GM12878 (cell line): ENCODE measurements around the gene SARS1. TPM values are rescaled to one million over a fixed set of nuclear protein-coding genes. Genes with fewer than 3 reads are reported as not detected.

ENCODE experiments used
- ATAC-seq: fragments of 200-7000 bp; cut with Tn5 transposase; 3 replicates; pipeline ENCODE4 v1.9.1; 2020; ENCODE audit warnings: mild to moderate bottlenecking, moderate library complexity
- BruUV-seq: library from RNA; stranded (reverse); fragments of 400-500 nt; replicated peaks from 2 replicates; lab custom pipeline; 2021; lab: Mats Ljungman, UMichigan
- CTCF ChIA-PET: fragments of 300-600 bp; sonication (Branson Sonifier 250); formaldehyde crosslinking; extraction: SDS; loops from one replicate; lab custom pipeline; 2021; ENCODE audit warnings: inconsistent platforms; lab: Yijun Ruan, JAX
- POLR2A ChIA-PET: fragments of 350-600 bp; formaldehyde crosslinking; extraction: SDS; loops from one replicate; lab custom pipeline; 2021; ENCODE audit warnings: inconsistent platforms; lab: Charles Lee
- RAD21 ChIA-PET: fragments of 300-600 bp; sonication (Branson Sonifier 250); formaldehyde crosslinking; loops from one replicate; lab custom pipeline; 2023; ENCODE audit warnings: antibody characterized with exemption; ENCODE audit not compliant: unreplicated experiment; lab: Charles Lee
- SMC1A ChIA-PET: fragments of 300-600 bp; sonication (Branson Sonifier 250); formaldehyde crosslinking; loops from one replicate; lab custom pipeline; 2023; ENCODE audit not compliant: unreplicated experiment, uncharacterized antibody; lab: Charles Lee
- DNase-seq: peaks from one replicate; pipeline ENCODE4 v3.0.0-alpha.2; 2011; ENCODE audit warnings: low read depth, low spot score
- FAIRE-seq: peaks from 3 replicates; lab custom pipeline; 2011; peaks lifted over from hg19 to GRCh38; lab: Jason Lieb, UNC
- H2AFZ ChIP-seq: 2 replicates; pipeline ENCODE4 v1.6.0; 2011; ENCODE audit warnings: low read depth, low read length, control low read depth; ENCODE audit not compliant: control insufficient read depth
- H3K27ac ChIP-seq: 2 replicates; pipeline ENCODE4 v1.5.1; 2011; ENCODE audit warnings: control low read depth; ENCODE audit not compliant: control insufficient read depth, insufficient read depth
- H3K27me3 ChIP-seq, 2 experiments: replicated peaks in 1 of 2; 2 replicates each; pipeline versions ENCODE4 v1.6.0 to v1.6.1; 2011; ENCODE audit warnings: low read length in 1 of 2; ENCODE audit not compliant: control insufficient read depth in 2 of 2, insufficient read depth in 2 of 2
- H3K36me3 ChIP-seq, 2 experiments: 2 replicates each; pipeline ENCODE4 v1.5.1; 2011; ENCODE audit warnings: low read length in 1 of 2; ENCODE audit not compliant: control insufficient read depth in 2 of 2, insufficient read depth in 2 of 2
- H3K4me1 ChIP-seq: 2 replicates; pipeline ENCODE4 v1.6.1; 2011; ENCODE audit warnings: mild to moderate bottlenecking, low read length, moderate library complexity, mixed read lengths; ENCODE audit not compliant: control insufficient read depth, insufficient read depth
- H3K4me2 ChIP-seq: 2 replicates; pipeline ENCODE4 v1.6.0; 2011; ENCODE audit warnings: control low read depth; ENCODE audit not compliant: control insufficient read depth, insufficient read depth
- H3K4me3 ChIP-seq: fragments of 200-600 bp; sonication (generic); 2 replicates; pipeline ENCODE4 v1.5.1; 2016
- H3K79me2 ChIP-seq: 2 replicates; pipeline ENCODE4 v1.6.0; 2011; ENCODE audit warnings: low read length; ENCODE audit not compliant: control insufficient read depth, insufficient read depth
- H3K9ac ChIP-seq: 2 replicates; pipeline ENCODE4 v1.8.0; 2011; ENCODE audit warnings: low read length, control low read depth, mixed read lengths; ENCODE audit not compliant: control insufficient read depth, insufficient read depth
- H3K9me3 ChIP-seq: replicated peaks from 3 replicates; pipeline ENCODE4 v1.5.1; 2011; ENCODE audit warnings: mild to moderate bottlenecking, low read length; ENCODE audit not compliant: control insufficient read depth, insufficient read depth
- H4K20me1 ChIP-seq: 2 replicates; pipeline ENCODE4 v1.6.0; 2011; ENCODE audit not compliant: control insufficient read depth, insufficient read depth
- BCLAF1 ChIP-seq: fragments of 450-650 bp; IDR thresholded peaks from 2 replicates; pipeline ENCODE4 v1.6.1; 2017; ENCODE audit warnings: antibody characterized with exemption, mild to moderate bottlenecking, moderate library complexity
- CHD1 ChIP-seq: IDR thresholded peaks from 2 replicates; pipeline ENCODE4 v1.6.1; 2012; ENCODE audit warnings: low read depth, low read length, improper control_type of control experiment
- CHD4 ChIP-seq: fragments of 200-600 bp; sonication (generic); IDR thresholded peaks from 2 replicates; pipeline ENCODE4 v1.6.1; 2016; ENCODE audit warnings: mild to moderate bottlenecking
- HDGF ChIP-seq: fragments of 450-650 bp; IDR thresholded peaks from 2 replicates; pipeline ENCODE4 v1.6.1; 2016; ENCODE audit warnings: antibody characterized with exemption
- REST ChIP-seq: IDR thresholded peaks from 2 replicates; pipeline ENCODE4 v1.6.1; 2012; ENCODE audit warnings: mild to moderate bottlenecking, low read depth, low read length
- ZBED1 ChIP-seq: IDR thresholded peaks from 2 replicates; pipeline ENCODE4 v1.6.1; 2016; ENCODE audit warnings: borderline replicate concordance
- ZNF24 ChIP-seq: fragments of 450-650 bp; IDR thresholded peaks from 2 replicates; pipeline ENCODE4 v1.6.1; 2017; ENCODE audit warnings: antibody characterized with exemption, mild to moderate bottlenecking
- WGBS: methylation state at CpG from one replicate; pipeline ENCODE4 v1.1.6; 2016; ENCODE audit warnings: low lambda C conversion rate; ENCODE audit not compliant: insufficient replicate concordance, insufficient coverage; ENCODE audit errors: missing lambda C conversion rate; 5-methylcytosine and 5-hydroxymethylcytosine counted together
- in situ Hi-C: fragments of 300-500 bp; cut with MboI; formaldehyde crosslinking; loops from 9 replicates; pipeline ENCODE4 v1.14.3; 2018; ENCODE audit warnings: mixed read lengths
- intact Hi-C: fragments of 100-400 bp; cut with micrococcal nuclease; formaldehyde crosslinking; loops from one replicate; pipeline ENCODE4 v1.14.2; 2022; ENCODE audit not compliant: unreplicated experiment
- polyA plus RNA-seq, 11 experiments: library from polyadenylated mRNA; depleted of rRNA in 4 of 11; unstranded in 6 of 11; stranded (reverse) in 5 of 11; fragments of >200 nt; fragmentation: Nextera tagmentation in 4 of 11; fragmentation: Illumina TruSeq in 1 of 11; extraction: Ambion mirVana in 4 of 11; extraction: Trizol in 1 of 11; gene quantifications; 1 replicate in 1 of 11; 2 replicates in 10 of 11; pipeline versions ENCODE4 v1.2.1 to v1.2.3, GENCODE V29; 2011 to 2016; ENCODE audit warnings: inconsistent platforms in 2 of 11, missing spikeins in 2 of 11, low read depth in 1 of 11
- total RNA-seq, 4 experiments: library from RNA; depleted of rRNA in 3 of 4; stranded (reverse); fragments of >200 nt in 3 of 4; fragmentation: Illumina TruSeq in 1 of 4; extraction: Trizol in 1 of 4; gene quantifications; 2 replicates each; pipeline versions ENCODE4 v1.2.1 to v1.2.3, GENCODE V29; 2013 to 2021
- TF ChIP-seq, protein P1 (sequence below): fragments of 150-350 bp; IDR thresholded peaks from 2 replicates; pipeline ENCODE4 v1.6.1; 2016; ENCODE audit warnings: low read depth, low read length

Gene SARS1
- total and polyA plus RNA-seq, 10 of the 15 experiments (the other 5 are each of a cell fraction or from before 2014, with no cell fraction given): 103 to 202 (median 138) TPM

- no peaks in the 10 kb centered on the region for H3K79me2 ChIP-seq
- H3K9ac ChIP-seq: no peak overlapping the region
- ATAC-seq: no peak; the same call in 1 of the 3 replicates
- TF ChIP-seq CHD4 (no peak), HDGF (no peak), CHD1 (no peak), ZBED1 (no peak), ZNF24 (no peak), REST (no peak), BCLAF1 (no peak)
- TF ChIP-seq, protein P1, sequence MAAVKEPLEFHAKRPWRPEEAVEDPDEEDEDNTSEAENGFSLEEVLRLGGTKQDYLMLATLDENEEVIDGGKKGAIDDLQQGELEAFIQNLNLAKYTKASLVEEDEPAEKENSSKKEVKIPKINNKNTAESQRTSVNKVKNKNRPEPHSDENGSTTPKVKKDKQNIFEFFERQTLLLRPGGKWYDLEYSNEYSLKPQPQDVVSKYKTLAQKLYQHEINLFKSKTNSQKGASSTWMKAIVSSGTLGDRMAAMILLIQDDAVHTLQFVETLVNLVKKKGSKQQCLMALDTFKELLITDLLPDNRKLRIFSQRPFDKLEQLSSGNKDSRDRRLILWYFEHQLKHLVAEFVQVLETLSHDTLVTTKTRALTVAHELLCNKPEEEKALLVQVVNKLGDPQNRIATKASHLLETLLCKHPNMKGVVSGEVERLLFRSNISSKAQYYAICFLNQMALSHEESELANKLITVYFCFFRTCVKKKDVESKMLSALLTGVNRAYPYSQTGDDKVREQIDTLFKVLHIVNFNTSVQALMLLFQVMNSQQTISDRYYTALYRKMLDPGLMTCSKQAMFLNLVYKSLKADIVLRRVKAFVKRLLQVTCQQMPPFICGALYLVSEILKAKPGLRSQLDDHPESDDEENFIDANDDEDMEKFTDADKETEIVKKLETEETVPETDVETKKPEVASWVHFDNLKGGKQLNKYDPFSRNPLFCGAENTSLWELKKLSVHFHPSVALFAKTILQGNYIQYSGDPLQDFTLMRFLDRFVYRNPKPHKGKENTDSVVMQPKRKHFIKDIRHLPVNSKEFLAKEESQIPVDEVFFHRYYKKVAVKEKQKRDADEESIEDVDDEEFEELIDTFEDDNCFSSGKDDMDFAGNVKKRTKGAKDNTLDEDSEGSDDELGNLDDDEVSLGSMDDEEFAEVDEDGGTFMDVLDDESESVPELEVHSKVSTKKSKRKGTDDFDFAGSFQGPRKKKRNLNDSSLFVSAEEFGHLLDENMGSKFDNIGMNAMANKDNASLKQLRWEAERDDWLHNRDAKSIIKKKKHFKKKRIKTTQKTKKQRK: no peak
- intact Hi-C loops: no loop called here
- FAIRE-seq: no peak
- no peak overlapping the region for H3K27ac ChIP-seq
- H3K36me3 ChIP-seq: no peaks in the 10 kb centered on the region
- H3K9me3 ChIP-seq: no peaks in the 10 kb centered on the region
- no peak for DNase-seq
- in situ Hi-C loops: no loop called here
- BruUV-seq: no TSS peak
- POLR2A ChIA-PET: interaction anchor here (0.8 kb wide), 1 partner anchor 275 kb away, joined by 3 read pairs; no protein-coding TSS in a partner anchor
- H3K27me3 ChIP-seq: peaks cover 2 to 4% of the 10 kb centered on the region in 2 experiments; a peak in 3 of 4 replicates
- SMC1A ChIA-PET: interaction anchor here (1.2 kb wide), 1 partner anchor 62 kb away, joined by 3 read pairs; no protein-coding TSS in a partner anchor
- H3K4me1 ChIP-seq: no peaks in the 10 kb centered on the region
- H3K4me2 ChIP-seq: no peak overlapping the region
- H4K20me1 ChIP-seq: no peaks in the 10 kb centered on the region
- 34% methylated on average over 9 of the region's 9 CpGs for WGBS
- no peak overlapping the region for H3K4me3 ChIP-seq
- CTCF ChIA-PET: interaction anchor here (1.1 to 1.6 kb wide), 4 partner anchors 9 to 278 kb away, joined by 3 to 11 read pairs (median 3); no protein-coding TSS in a partner anchor
- RAD21 ChIA-PET: no interaction called here
- no peak overlapping the region for H2AFZ ChIP-seq
Measured at GRCh38 chr1:109253803-109254620, 40.3 kb downstream of the SARS1 start.
